H1 (cell line): ENCODE data around the gene KXD1. TPM values are rescaled to one million over a fixed set of nuclear protein-coding genes. Genes with fewer than 3 reads are reported as not detected.

Experiments used
- ASH2L ChIP-seq: fragments of 200-600, 300-600 bp; sonication (generic); IDR thresholded peaks from one replicate; pipeline ENCODE4 v1.7.1; 2017; ENCODE audit warnings: low read length
- RAD21 ChIP-seq, 2 experiments: IDR thresholded peaks in 1 of 2; conservative IDR thresholded peaks in 1 of 2; 2 replicates each; pipeline ENCODE4 v1.6.1; 2011; ENCODE audit warnings: low read depth in 2 of 2, low read length in 2 of 2, improper control_type of control experiment in 1 of 2, inconsistent platforms in 1 of 2, mild to moderate bottlenecking in 1 of 2, moderate library complexity in 1 of 2
- RBBP5 ChIP-seq: IDR thresholded peaks from 2 replicates; pipeline ENCODE4 v1.7.1; 2012; ENCODE audit warnings: low read depth, mild to moderate bottlenecking, inconsistent platforms, low read length, moderate library complexity, borderline replicate concordance
- SIN3A ChIP-seq, 2 experiments: IDR thresholded peaks in 1 of 2; conservative IDR thresholded peaks in 1 of 2; 2 replicates each; pipeline ENCODE4 v1.6.1; 2011 to 2012; ENCODE audit warnings: low read length in 2 of 2, improper control_type of control experiment in 1 of 2, low read depth in 1 of 2, mild to moderate bottlenecking in 1 of 2
- TBP ChIP-seq: IDR thresholded peaks from 2 replicates; pipeline ENCODE4 v1.6.1; 2011; ENCODE audit warnings: low read depth, low read length, improper control_type of control experiment
- polyA plus RNA-seq, 7 experiments: library from polyadenylated mRNA; depleted of rRNA in 3 of 7; stranded (reverse) in 5 of 7; unstranded in 2 of 7; fragments of >200 nt in 5 of 7; fragments of 200-250 nt in 2 of 7; gene quantifications; 1 replicate in 5 of 7; 2 replicates in 1 of 7; 4 replicates in 1 of 7; pipeline versions ENCODE4 v1.2.1 to v1.2.3, GENCODE V29; 2011 to 2013; ENCODE audit warnings: missing spikeins in 2 of 7, mixed read lengths in 2 of 7
- total RNA-seq: library from RNA; stranded (reverse); fragmentation: NEBNext Ultra II Directional; extraction: Animal tissue kit (Norgen Biotek cat#: 25700); gene quantifications from 2 replicates; pipeline ENCODE4 v1.2.1, GENCODE V29; 2021

The KXD1 gene
- total and polyA plus RNA-seq, 2 of the 8 experiments (the other 6 are each of a cell fraction or from before 2014, with no cell fraction given): 115 to 267 TPM

DNA sequence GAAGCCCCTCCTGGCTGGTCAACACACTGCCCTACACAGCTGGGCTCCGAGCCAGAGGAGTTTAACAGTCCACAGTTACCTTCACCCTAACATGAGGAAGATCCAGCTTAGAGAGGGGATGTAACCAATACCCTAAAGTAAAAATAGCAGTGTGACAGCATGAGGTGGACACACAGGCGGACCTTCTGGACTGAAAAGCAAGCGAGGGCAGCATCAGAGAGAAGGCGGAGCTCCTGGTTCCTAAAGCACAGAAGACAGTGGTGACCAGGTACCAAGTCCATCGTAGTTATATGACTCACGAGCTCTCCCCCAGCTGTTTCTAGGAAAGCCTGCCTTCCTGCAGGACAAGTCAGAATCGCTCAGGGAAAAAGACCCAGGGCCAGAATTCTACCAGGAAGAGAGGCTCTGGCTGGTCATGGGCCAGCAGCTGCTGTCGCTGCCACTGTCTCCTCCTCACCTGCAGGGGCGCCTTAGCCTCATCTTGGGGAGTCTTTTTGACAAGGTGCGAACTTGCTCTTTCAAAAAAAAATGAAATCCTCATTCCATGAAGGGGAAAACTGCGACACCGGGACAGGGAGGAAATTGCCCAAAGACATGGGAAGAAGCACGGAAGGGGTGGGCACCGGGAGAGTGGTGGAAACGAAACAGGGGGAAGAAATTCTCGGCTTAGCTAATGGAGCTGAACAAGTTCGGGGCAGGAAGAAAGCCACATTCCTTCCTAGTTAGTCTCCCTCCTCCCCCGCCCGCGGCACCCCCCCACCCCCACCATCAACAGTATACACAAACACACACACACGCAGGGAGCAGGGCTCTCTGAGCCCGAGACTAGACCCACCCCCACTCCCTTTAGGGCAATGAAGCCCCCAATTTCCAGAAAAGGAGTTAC is 37.5 kb upstream of the KXD1 start (continued):
- peak; percentile 30; the same call in 1 of the 2 replicates for TF ChIP-seq RBBP5
- TF ChIP-seq TBP: no peak
- peak; percentile 59 to 66 for TF ChIP-seq RAD21 (IDR thresholded peaks at IDR 0.05 in 1 of 2, conservative IDR thresholded peaks at IDR 0.05 in 1 of 2; ENCODE audit: low read depth in 2 of 2, low read length in 2 of 2)
- TF ChIP-seq SIN3A (conservative IDR thresholded peaks at IDR 0.05 in 1 of 2, IDR thresholded peaks at IDR 0.05 in 1 of 2; ENCODE audit: low read depth in 1 of 2, low read length in 2 of 2): peak; percentile 74 to 90; a peak in 3 of 4 replicates
- TF ChIP-seq ASH2L: no peak
